Keratinocyte (primary cell): ENCODE measurements around the gene AP2A2. TPM values are rescaled to one million over a fixed set of nuclear protein-coding genes. Genes with fewer than 3 reads are reported as not detected.

Source experiments
- DNase-seq: peaks from one replicate; pipeline ENCODE4 v3.0.0-alpha.2; 2011; ENCODE audit warnings: low read depth, missing footprints, low spot score
- FAIRE-seq: peaks from 2 replicates; lab custom pipeline; 2011; peaks lifted over from hg19 to GRCh38; lab: Jason Lieb, UNC
- H2AFZ ChIP-seq: 2 replicates; pipeline ENCODE4 v1.6.0; 2012; ENCODE audit warnings: low read length, control low read depth, inconsistent platforms; ENCODE audit not compliant: control insufficient read depth
- H3K27ac ChIP-seq: 2 replicates; pipeline ENCODE4 v1.5.1; 2011; ENCODE audit warnings: low read length; ENCODE audit not compliant: control insufficient read depth, insufficient read depth
- H3K27me3 ChIP-seq: 3 replicates; pipeline ENCODE4 v1.6.0; 2011; ENCODE audit warnings: low read length; ENCODE audit not compliant: control insufficient read depth, insufficient read depth; ENCODE audit errors: extremely low read depth
- H3K36me3 ChIP-seq, 2 experiments: 2 replicates in 1 of 2; 3 replicates in 1 of 2; pipeline ENCODE4 v1.5.1; 2011; ENCODE audit warnings: low read length in 2 of 2, mild to moderate bottlenecking in 1 of 2; ENCODE audit not compliant: control insufficient read depth in 2 of 2, insufficient read depth in 2 of 2; ENCODE audit errors: extremely low read depth in 1 of 2
- H3K4me1 ChIP-seq: 3 replicates; pipeline ENCODE4 v1.5.1; 2011; ENCODE audit warnings: low read length; ENCODE audit not compliant: control insufficient read depth, insufficient read depth; ENCODE audit errors: extremely low read depth
- H3K4me2 ChIP-seq: 3 replicates; pipeline ENCODE4 v1.6.0; 2011; ENCODE audit warnings: low read depth, low read length; ENCODE audit not compliant: control insufficient read depth, insufficient read depth; ENCODE audit errors: extremely low read depth
- H3K4me3 ChIP-seq, 3 experiments: fragments of 200-600 bp in 1 of 3; sonication (generic) in 1 of 3; 2 replicates in 2 of 3; 3 replicates in 1 of 3; pipeline ENCODE4 v1.5.1; 2011 to 2016; ENCODE audit warnings: low read length in 3 of 3, mild to moderate bottlenecking in 3 of 3, control low read depth in 2 of 3, inconsistent platforms in 1 of 3, low read depth in 1 of 3, mixed read lengths in 1 of 3, mixed run types in 1 of 3, moderate library complexity in 1 of 3; ENCODE audit not compliant: control insufficient read depth in 2 of 3, insufficient read depth in 2 of 3; ENCODE audit errors: extremely low read depth in 1 of 3
- H3K79me2 ChIP-seq: 2 replicates; pipeline ENCODE4 v1.6.0; 2012; ENCODE audit warnings: low read length; ENCODE audit not compliant: control insufficient read depth, insufficient read depth
- H3K9ac ChIP-seq: 3 replicates; pipeline ENCODE4 v1.6.0; 2011; ENCODE audit warnings: low read length; ENCODE audit not compliant: control insufficient read depth, insufficient read depth; ENCODE audit errors: extremely low read depth
- H3K9me1 ChIP-seq: 3 replicates; pipeline ENCODE4 v1.6.0; 2011; ENCODE audit warnings: low read length; ENCODE audit not compliant: control insufficient read depth, insufficient read depth; ENCODE audit errors: extremely low read depth
- H3K9me3 ChIP-seq: 2 replicates; pipeline ENCODE4 v1.5.1; 2012; ENCODE audit warnings: low read depth, low read length; ENCODE audit not compliant: control insufficient read depth
- H4K20me1 ChIP-seq: 3 replicates; pipeline ENCODE4 v1.6.0; 2011; ENCODE audit warnings: low read length; ENCODE audit not compliant: control insufficient read depth, insufficient read depth; ENCODE audit errors: extremely low read depth
- CTCF ChIP-seq, 3 experiments: IDR thresholded peaks in 1 of 3; conservative IDR thresholded peaks in 1 of 3; optimal IDR thresholded peaks in 1 of 3; 2 replicates in 2 of 3; 3 replicates in 1 of 3; pipeline versions ENCODE3 to v1.5.1; 2011; ENCODE audit warnings: low read length in 3 of 3, mild to moderate bottlenecking in 3 of 3, moderate library complexity in 2 of 3, control low read depth in 1 of 3, inconsistent platforms in 1 of 3; ENCODE audit not compliant: insufficient read depth in 2 of 3; ENCODE audit errors: extremely low read depth in 1 of 3
- EZH2 ChIP-seq: IDR thresholded peaks from one replicate; pipeline ENCODE4 v1.6.1; 2012; ENCODE audit warnings: inconsistent platforms, mild to moderate bottlenecking, low read length, moderate library complexity
- dilution Hi-C: fragments of 300-500 bp; cut with MboI; formaldehyde crosslinking; loops from one replicate; pipeline ENCODE4 v1.7.0; 2020; ENCODE audit warnings: low sequenced_read_pairs; ENCODE audit not compliant: extremely low pct_ligation_motif_present
- polyA plus RNA-seq, 5 experiments: library from polyadenylated mRNA; depleted of rRNA in 3 of 5; stranded (reverse) in 3 of 5; stranded (forward) in 1 of 5; unstranded in 1 of 5; fragments of >200 nt; gene quantifications; 1 replicate in 1 of 5; 2 replicates in 3 of 5; 3 replicates in 1 of 5; pipeline versions ENCODE4 v1.2.1 to v1.2.3, GENCODE V29; 2011 to 2012; ENCODE audit warnings: missing spikeins in 2 of 5, low read depth in 1 of 5, low replicate concordance in 1 of 5

Gene AP2A2
- polyA plus RNA-seq, 1 donor (not counting 4 experiments of a cell fraction or from before 2014, with no cell fraction given), result 47.8 TPM

DNA sequence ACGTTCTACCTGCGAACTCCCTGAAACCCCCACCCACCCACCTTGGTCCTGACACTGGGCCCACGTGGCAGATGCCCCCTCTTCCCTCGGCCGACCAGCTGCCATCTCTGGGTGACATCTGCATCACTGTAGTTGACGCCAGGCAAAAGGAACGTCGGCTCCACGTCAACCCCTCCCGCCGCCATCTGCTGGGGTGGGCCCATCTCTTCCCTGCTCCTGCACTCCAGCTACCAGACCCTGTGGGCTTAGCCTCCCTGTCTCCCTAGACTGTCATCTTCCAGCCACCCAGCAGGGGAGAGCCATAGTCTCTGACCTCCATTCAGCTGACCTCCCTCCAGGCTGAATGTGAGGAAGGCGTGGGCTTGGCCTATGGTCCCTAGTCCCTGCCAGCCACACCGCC, 36.4 kb upstream of the AP2A2 start:
- no peaks in the 10 kb centered on the region for H3K9me3 ChIP-seq
- no peak overlapping the region for H2AFZ ChIP-seq
- dilution Hi-C loops, result no loop called here
- no peaks in the 10 kb centered on the region for H3K4me1 ChIP-seq
- H3K9me1 ChIP-seq, result no peaks in the 10 kb centered on the region
- TF ChIP-seq CTCF (optimal IDR thresholded peaks at IDR 0.05 in 1 of 3, IDR thresholded peaks at IDR 0.05 in 1 of 3, conservative IDR thresholded peaks at IDR 0.05 in 1 of 3; ENCODE audit: extremely low read depth in 1 of 3, insufficient read depth in 2 of 3, low read length in 3 of 3) (no peak), EZH2 (no peak)
- H3K4me3 ChIP-seq, result no peak overlapping the region
- no peaks in the 10 kb centered on the region for H3K79me2 ChIP-seq
- no peak overlapping the region for H3K9ac ChIP-seq
- no peaks in the 10 kb centered on the region for H3K27me3 ChIP-seq
- peaks cover 4 to 11% of the 10 kb centered on the region in 2 experiments for H3K36me3 ChIP-seq
- FAIRE-seq (no peak), DNase-seq (no peak)
- no peak overlapping the region for H3K27ac ChIP-seq
- no peak overlapping the region for H3K4me2 ChIP-seq
- H4K20me1 ChIP-seq, result no peaks in the 10 kb centered on the region

GRCh38 chr11:889687-890475, 35.8 kb upstream of the AP2A2 start:
- Histone ChIP-seq H3K4me3 (no peak overlapping the region), H3K27me3 (no peaks in the 10 kb centered on the region), H3K9me1 (no peaks in the 10 kb centered on the region), H3K79me2 (no peaks in the 10 kb centered on the region), H3K9me3 (no peaks in the 10 kb centered on the region), H3K9ac (no peak overlapping the region), H3K36me3 (peaks cover 4 to 11% of the 10 kb centered on the region in 2 experiments), H4K20me1 (no peaks in the 10 kb centered on the region), H3K27ac (no peak overlapping the region), H3K4me1 (no peaks in the 10 kb centered on the region), H3K4me2 (no peak overlapping the region), H2AFZ (no peak overlapping the region)
- dilution Hi-C loops, result no loop called here
- TF ChIP-seq EZH2, result no peak
- TF ChIP-seq CTCF (optimal IDR thresholded peaks at IDR 0.05 in 1 of 3, IDR thresholded peaks at IDR 0.05 in 1 of 3, conservative IDR thresholded peaks at IDR 0.05 in 1 of 3; ENCODE audit: extremely low read depth in 1 of 3, insufficient read depth in 2 of 3, low read length in 3 of 3), result no peak
- no peak for FAIRE-seq
- DNase-seq, result no peak
